ENCODE data around the gene MRPL53.
A peak's percentile ranks its signal among the peaks of the same experiment; 100 is the strongest.
"Not testable (repeated sequence)": the region's sequence is repeated elsewhere in the genome, so short reads cannot be mapped to it uniquely, and the experiment has no call there.

Gene MRPL53

DNA sequence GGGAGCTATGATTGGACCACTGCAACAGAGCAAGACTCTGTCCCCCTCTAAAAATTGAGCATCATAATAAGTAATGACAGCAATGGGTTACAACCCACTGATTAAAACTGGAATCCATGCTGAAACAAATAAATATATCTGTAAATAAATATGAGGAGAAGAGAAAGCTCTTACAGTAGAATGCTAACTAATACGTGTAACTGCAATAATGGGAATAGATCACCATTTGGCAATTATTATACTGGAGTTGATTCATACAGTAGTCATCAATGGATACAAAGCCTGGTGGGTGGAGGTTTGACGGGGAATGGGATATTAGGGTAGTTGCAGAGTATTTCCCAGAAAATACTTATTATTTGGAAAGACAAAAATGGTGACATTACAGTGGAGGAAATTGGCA, 23.7 kb downstream of the MRPL53 start:
- no peak for DNase-seq (ENCODE audit: low spot score)

DNA sequence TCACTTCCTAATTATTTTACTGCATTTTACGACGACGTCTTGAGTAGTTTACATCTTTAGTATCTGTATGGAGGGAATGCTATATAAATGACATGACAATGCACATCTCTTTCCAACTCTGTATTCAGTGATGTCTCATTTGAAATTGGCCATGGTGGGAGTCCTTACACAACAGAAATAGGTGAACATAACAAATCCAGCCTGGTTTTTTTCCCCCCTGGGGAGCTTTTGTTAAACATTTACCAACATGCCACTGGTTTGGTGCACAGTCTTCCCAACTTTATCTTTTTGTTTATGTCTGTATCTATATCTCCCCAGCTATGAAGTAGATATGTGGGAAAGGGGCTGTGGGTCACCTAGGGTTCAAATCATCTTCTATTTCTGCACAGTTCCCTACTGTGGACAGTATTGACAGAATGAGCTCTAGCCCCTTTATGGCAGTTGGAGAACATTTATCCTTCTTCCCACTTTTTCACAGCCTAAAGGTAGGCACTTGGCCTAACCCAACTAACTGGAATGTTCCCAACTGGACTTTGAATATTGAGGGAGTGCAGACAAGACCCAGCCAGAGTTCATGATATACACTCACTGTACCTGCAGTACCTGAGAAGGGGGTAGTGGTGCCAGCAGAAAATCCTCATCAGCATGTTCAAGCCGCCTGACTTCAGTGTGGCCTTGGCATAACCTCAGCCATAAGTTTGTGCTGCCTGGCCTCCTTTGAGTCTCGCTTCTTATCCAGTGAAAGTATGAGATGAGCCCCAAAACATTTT, 25.1 kb downstream of the MRPL53 start:
- no peak for DNase-seq (ENCODE audit: low spot score)

DNA sequence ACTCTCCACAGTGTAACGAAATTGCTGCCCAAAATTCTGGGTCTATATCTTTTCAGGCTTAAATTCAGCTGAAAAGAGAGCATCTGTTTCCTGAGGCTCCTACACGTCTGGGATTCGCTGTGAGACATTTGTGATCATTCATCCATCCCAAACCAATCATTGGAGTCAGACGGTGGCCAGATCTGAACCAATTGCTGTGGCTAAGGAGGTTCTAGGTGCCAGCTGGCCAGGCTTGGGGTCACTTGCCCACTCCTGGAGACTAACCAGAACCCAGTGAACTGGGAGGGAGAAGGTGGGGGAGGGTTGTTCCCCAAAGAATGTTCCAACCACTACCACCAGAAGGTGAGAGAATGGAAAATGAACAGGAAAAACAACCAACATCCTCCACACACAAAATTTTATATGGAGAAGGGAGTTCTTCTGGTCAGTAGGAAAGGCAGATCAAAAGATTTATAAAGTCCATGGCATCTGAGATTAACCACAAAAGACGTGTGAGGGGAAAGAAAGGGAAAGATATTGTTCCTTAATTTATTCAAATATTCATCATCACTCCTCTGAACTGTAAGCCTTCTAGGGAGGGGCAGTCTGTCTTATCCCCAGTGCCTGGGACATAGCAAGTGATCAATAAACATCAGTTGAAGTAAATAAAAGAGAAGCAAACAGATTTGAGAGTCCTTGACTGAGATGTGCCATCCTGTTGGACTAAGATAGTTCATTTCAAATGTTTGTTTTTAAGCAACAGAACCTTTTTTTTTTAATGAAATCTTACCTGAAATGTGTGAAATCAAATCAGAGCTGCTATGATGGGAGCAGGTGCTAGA, 27.8 kb downstream of the MRPL53 start:
- no peak for DNase-seq (ENCODE audit: low spot score)

DNA sequence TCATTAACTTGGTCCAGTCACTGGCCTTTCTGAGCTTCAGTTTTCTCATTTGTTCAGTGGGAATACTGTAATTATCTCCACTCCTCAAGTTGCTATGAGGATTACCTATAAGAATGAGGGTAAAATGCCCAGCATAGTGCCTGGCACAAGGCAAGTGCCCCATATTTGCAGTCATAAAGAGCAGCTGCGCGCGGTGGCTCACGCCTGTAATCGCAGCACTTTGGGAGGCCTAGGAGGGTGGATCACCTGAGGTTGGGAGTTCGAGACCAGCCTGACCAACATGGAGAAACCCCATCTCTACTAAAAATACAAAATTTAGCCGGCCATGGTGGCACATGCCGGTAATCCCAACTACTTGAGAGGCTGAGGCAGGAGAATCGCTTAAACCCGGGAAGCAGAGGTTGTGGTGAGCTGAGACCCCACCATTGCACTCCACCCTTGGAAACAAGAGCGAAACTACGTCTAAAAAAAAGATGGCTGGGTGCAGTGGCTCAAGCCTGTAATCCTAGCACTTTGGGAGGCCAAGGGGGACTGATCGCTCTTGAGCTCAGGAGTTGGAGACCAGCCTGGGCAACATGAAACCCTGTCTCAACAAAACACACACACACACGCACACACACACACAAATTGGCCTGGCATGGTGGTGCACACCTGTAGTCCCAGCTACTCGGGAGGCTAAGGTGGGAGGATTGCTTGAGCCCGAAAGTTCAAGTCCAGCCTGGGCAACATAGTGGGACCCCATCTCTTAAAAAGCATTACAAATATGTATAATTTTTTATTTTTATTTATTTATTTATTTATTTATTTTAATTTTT, 29.8 kb downstream of the MRPL53 start:
- not testable (repeated sequence) for DNase-seq (ENCODE audit: low spot score)

DNA sequence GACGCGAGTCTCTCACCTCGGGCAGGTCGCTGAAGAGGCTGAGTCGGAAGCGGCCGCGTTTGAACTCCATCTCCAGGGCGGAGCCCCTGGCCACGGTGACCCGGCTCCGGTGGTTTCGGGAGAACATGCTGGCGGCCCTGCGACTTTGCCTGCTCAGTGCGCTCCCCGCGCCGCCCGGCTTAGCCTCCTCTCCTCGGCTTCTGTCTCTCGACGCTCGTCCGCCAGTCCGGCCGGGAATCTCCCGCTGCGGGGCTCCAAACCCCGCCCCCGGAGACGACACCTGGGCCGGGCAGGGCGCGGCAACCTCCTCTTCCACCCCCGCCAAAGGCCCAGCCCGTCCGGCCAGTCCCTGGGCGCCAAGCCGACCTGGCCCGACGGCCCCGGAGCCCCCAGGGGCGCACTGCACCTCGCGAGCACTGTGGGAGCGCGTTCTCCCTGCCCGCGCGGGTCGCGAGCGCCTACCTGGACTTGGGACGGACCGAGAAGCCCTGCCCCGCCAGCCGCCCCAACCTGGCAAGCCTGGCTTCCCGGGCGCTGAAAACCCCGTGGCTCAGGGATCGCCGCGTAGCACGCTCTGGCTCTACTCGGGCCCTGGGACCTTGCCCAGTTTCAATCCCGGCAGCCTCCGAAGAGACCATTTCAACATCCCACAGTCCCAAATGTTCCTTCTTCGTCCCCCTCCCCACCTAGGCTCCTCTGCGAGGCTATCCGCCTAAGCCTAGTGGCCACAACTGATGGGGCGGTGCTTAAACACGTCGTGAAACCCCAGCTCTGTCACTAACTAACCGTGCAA, 30.6 kb downstream of the MRPL53 start, which contains the start of gene RTKN:
Gene RTKN (minus strand): TSS at position 248 of the 793 bp plus-strand sequence. CDS start 121 bp downstream, at position 127.
- DNase-seq (ENCODE audit: low spot score) = peak; percentile 86

GRCh38 chr2:74441170-74441689, 31.2 kb downstream of the MRPL53 start:
- DNase-seq (ENCODE audit: low spot score) = no peak

DNA sequence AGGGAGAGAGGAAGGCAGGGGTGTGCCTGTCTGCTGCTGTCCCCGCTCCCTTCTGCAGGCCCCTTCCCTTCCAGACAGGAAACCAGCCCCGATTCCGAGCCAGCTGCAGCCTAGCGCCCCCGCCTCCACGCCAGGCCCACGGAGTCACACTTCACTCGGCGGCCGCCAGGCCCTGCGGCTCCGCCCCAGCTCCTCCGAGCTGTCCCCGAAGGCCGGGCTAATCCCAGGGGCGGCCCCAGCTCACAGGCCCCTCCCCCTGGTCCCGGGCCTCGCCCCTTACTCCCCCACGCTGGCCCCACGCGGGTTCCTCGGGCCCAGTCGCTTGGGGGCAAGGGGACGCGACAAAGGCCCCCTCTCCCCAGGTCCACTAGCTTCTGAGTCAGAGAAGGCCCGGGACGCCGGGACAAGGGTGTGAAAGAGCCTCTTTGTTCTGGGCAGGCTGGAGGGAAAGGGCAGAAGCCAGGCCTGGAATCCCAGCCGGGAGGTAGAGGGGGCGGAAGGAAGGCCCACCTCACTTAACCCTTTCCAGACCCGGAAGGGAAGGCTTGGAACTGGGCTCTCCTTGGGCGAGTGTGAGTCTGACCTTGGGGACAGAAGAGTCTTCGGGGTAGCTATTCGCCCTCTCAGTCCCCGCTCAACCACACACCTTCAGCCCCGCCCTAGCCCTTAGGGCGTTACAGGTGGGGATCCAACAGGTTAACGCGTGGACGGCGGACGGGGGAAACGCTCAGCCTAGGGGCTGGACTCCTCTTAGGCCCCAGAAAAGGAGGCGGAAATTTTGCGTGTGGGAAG, 31.9 kb downstream of the MRPL53 start:
- DNase-seq (ENCODE audit: low spot score) = peak; percentile 96

GRCh38 chr2:74439803-74440377, 32.6 kb downstream of the MRPL53 start:
- no peak for DNase-seq (ENCODE audit: low spot score)

- no peak for DNase-seq (ENCODE audit: low spot score)
These were observed 33.1 kb downstream of the MRPL53 start for GRCh38 chr2:74439373-74439772.

DNA sequence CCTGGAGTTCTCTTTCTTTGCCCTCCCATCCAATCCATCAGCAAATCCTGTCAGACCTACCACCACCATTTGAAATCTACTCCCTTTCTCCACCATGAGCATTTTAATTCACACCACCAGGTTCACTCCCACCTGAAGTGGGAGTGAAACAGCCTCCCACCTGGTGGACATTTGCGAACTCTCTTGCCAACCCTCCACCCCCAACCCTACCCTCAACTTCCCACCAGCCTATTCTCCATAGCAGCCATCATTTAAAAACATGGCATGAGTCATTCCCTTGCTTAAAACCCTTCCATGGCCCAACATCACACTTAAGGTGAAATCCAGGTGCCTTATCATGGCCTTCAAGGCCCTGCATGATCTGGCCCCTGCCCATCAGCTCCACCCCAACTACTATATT, 34.2 kb downstream of the MRPL53 start:
- no peak for DNase-seq (ENCODE audit: low spot score)

- DNase-seq (ENCODE audit: low spot score) = no peak
These were observed 35.4 kb downstream of the MRPL53 start for GRCh38 chr2:74436848-74437695.

- no peak for DNase-seq (ENCODE audit: low spot score)
These were observed 36.2 kb downstream of the MRPL53 start for GRCh38 chr2:74436111-74436805.

- no peak for DNase-seq (ENCODE audit: low spot score)
These were observed 42.0 kb downstream of the MRPL53 start for GRCh38 chr2:74430502-74430901.

DNA sequence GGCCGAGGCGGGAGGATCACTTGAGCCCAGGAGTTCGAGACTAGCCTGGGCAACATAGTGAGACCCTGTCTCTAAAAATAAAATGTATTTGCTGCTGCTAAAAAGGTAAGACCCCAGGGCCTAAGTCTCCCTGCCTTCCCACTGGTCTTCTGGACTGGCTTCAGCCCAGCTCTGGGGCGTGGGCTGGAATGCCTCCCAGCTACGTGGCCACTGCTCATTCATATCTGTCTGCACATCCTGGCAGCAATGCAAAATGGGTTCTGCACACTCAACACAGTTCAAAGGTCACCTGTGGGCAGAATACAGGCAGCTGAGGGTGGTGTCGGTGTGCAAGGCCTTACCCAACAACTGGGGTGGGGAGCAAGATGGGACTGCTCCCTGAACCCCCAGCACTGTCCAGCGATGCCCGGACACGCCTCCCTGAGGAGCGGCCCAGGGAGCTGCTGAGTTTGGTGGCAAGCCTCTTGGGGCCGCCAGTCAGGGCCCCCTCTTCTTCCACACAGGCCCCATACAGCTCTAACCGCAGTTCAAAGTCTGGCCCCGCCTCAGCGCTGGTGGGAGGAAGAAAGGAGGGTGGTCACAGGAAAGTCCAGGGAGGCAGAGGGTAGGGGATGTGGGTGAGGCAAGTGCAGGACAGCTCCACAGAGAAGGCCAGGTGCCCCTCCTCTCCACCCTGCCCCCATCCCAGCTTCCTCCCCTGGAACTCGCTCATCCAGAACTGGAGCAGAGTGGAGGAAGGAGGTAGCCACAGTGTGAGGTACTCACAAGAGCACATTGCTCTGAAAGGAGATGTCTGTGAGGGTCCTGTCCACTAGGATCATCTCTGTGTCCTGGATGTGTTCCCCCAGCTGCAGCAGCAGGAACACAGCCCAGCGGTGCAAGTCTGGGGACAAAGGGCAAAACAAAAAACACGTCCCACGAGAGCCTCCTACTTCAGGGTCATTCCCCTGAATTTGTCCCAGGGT, 42.7 kb downstream of the MRPL53 start:
- no peak for DNase-seq (ENCODE audit: low spot score)

DNA sequence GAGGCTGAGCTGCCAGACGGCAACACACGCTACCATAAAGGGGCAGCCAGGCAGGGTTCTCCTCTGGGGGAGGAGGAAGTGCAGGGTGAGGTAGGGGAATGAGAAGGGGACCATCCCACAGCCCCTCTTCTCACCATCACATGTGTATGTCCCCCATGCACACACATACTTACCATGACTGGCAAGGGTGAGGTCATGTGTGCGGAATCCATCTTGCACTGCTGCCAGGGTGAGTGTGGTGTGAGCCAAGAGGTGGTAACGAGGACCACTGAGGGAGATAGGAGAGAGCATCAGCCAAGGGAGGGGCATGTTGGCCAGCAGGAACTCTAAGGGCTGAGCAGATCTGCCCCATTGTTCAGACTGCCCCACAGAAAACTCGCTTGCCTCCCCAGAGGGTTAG, 43.8 kb downstream of the MRPL53 start:
- DNase-seq (ENCODE audit: low spot score) = no peak

DNA sequence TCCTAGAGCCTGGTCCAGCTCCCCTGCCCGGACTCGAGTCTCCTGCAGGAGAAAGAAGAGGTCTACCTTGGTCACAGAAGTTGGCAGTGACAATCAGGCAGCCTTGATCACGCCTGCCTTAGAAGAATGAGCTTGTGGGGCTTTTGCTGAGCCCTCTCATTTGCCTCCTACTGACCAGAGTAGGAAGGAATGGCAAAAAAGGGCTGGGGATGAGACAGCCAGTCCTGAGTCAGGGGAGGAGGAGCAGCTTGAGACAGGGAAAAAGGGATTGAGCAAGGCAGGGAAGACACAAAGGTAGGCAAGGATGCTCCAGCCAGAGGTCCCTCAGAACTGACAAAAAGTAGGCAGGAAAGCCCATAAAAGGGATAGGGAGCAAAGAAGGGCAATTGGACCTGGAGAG, 44.9 kb downstream of the MRPL53 start:
- no peak for DNase-seq (ENCODE audit: low spot score)

DNA sequence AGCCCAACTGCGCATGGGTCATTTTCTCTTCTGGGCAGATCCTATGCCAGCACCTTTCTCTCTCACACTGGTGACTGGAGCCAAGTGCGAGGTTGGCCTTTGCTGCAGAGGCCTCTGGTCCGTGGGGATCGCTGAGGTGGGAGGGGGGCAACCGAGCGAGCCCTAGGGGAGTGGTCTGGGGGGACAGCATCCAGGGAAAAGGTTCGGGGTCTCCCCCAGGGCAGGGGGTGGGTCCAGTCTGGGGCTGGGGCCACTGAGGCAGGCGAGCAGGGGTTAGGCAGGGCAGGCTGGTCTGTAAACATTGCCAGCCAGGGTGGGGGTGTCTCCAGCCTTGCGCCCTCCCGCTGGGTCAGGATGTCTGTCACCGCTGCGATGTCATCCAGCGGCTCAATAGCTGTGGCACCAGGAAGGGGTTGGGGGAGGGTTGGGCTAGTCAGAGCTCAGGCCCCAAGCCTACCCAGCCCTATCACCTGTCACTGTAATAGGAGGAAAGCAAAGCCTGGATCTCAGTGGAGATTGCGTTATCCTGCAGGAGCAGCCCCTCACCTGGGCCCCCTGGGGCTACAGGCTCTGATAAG, 46.2 kb downstream of the MRPL53 start:
- DNase-seq (ENCODE audit: low spot score) = no peak
